Stimulated activated CD8-positive, alpha-beta memory T cell treated with anti-CD3 and anti-CD28 coated beads, Interleukin-4, amount 100 ng/mL, for 1 hour (primary cell): ENCODE results near the gene ITPA.

Experiments used
- DNase-seq, 2 donors: peaks; one replicate each; pipeline ENCODE4 v3.0.0-alpha.2; 2020; ENCODE audit warnings: low read depth in 2 of 2, low spot score in 1 of 2

The ITPA gene

GRCh38 chr20:3227506-3227905 is 18.2 kb downstream of the ITPA start:
- no peak for DNase-seq

GRCh38 chr20:3227936-3228749 is 18.8 kb downstream of the ITPA start:
- DNase-seq = no peak

GRCh38 chr20:3228750-3229032 is 19.4 kb downstream of the ITPA start:
- no peak for DNase-seq

- DNase-seq = no peak
Observed at GRCh38 chr20:3229158-3229557, 19.9 kb downstream of the ITPA start.

GRCh38 chr20:3229798-3230197 is 20.5 kb downstream of the ITPA start:
- DNase-seq = no peak

- DNase-seq = no peak
Observed at GRCh38 chr20:3231116-3231515, 21.8 kb downstream of the ITPA start.

- no peak for DNase-seq
Observed at GRCh38 chr20:3231889-3232588, 22.7 kb downstream of the ITPA start.

GRCh38 chr20:3233131-3233990 is 24.1 kb downstream of the ITPA start:
- no peak for DNase-seq

- no peak for DNase-seq
Observed at GRCh38 chr20:3233991-3234498, 24.7 kb downstream of the ITPA start.

GRCh38 chr20:3235666-3236324 is 26.5 kb downstream of the ITPA start:
- no peak for DNase-seq

- no peak for DNase-seq
Observed at GRCh38 chr20:3237011-3237957, 28.0 kb downstream of the ITPA start.

GRCh38 chr20:3237958-3238615 is 28.8 kb downstream of the ITPA start:
- no peak for DNase-seq

GRCh38 chr20:3238616-3239025 is 29.3 kb downstream of the ITPA start:
- DNase-seq = peak in 1 of 2 donors; percentile 18

GRCh38 chr20:3239026-3239866 is 29.9 kb downstream of the ITPA start, which contains the start of gene SLC4A11:
SLC4A11 (minus strand) TSS chr20:3239190; CDS start chr20:3239137, 53 bp downstream.
- DNase-seq = no peak

GRCh38 chr20:3239867-3240775 is 30.8 kb downstream of the ITPA start:
- DNase-seq = no peak

- DNase-seq = no peak
Observed at GRCh38 chr20:3240776-3241363, 31.6 kb downstream of the ITPA start.

- no peak for DNase-seq
Observed at GRCh38 chr20:3242172-3242692, 32.9 kb downstream of the ITPA start.
